NT2/D1 (cell line): ENCODE data around the gene CGNL1.
A peak's percentile ranks its signal among the peaks of the same experiment; 100 is the strongest.

Source experiments
- DNase-seq: peaks from one replicate; pipeline ENCODE4 v3.0.0-alpha.2; 2011; ENCODE audit warnings: low read depth, low spot score
- H3K27me3 ChIP-seq: 2 replicates; pipeline ENCODE4 v1.6.0; 2011; ENCODE audit warnings: mild to moderate bottlenecking; ENCODE audit not compliant: insufficient read length, insufficient read depth
- H3K36me3 ChIP-seq: 2 replicates; pipeline ENCODE4 v1.6.1; 2011; ENCODE audit warnings: mild to moderate bottlenecking, low read length, mixed read lengths; ENCODE audit not compliant: insufficient read depth, insufficient read length
- H3K4me1 ChIP-seq: 2 replicates; pipeline ENCODE4 v1.5.1; 2011; ENCODE audit not compliant: insufficient read depth, insufficient read length
- H3K4me3 ChIP-seq: 2 replicates; pipeline ENCODE4 v1.5.1; 2011; ENCODE audit warnings: low read depth; ENCODE audit not compliant: insufficient read length
- H3K9ac ChIP-seq: 2 replicates; pipeline ENCODE4 v1.6.0; 2011; ENCODE audit warnings: low read depth; ENCODE audit not compliant: insufficient read length
- H3K9me3 ChIP-seq: 2 replicates; pipeline ENCODE4 v1.5.1; 2011; ENCODE audit warnings: mild to moderate bottlenecking, low read length; ENCODE audit not compliant: insufficient read depth
- SUZ12 ChIP-seq: IDR thresholded peaks from 2 replicates; pipeline ENCODE4 v1.6.1; 2011; ENCODE audit not compliant: insufficient read length, insufficient read depth; ENCODE audit errors: extremely low read depth
- YY1 ChIP-seq: IDR thresholded peaks from 2 replicates; pipeline ENCODE4 v1.6.1; 2011; ENCODE audit not compliant: insufficient read length, insufficient read depth
- ZNF274 ChIP-seq: IDR thresholded peaks from 2 replicates; pipeline ENCODE4 v1.6.1; 2011; ENCODE audit warnings: mild to moderate bottlenecking, low read depth, low read length

Gene CGNL1, protein sequence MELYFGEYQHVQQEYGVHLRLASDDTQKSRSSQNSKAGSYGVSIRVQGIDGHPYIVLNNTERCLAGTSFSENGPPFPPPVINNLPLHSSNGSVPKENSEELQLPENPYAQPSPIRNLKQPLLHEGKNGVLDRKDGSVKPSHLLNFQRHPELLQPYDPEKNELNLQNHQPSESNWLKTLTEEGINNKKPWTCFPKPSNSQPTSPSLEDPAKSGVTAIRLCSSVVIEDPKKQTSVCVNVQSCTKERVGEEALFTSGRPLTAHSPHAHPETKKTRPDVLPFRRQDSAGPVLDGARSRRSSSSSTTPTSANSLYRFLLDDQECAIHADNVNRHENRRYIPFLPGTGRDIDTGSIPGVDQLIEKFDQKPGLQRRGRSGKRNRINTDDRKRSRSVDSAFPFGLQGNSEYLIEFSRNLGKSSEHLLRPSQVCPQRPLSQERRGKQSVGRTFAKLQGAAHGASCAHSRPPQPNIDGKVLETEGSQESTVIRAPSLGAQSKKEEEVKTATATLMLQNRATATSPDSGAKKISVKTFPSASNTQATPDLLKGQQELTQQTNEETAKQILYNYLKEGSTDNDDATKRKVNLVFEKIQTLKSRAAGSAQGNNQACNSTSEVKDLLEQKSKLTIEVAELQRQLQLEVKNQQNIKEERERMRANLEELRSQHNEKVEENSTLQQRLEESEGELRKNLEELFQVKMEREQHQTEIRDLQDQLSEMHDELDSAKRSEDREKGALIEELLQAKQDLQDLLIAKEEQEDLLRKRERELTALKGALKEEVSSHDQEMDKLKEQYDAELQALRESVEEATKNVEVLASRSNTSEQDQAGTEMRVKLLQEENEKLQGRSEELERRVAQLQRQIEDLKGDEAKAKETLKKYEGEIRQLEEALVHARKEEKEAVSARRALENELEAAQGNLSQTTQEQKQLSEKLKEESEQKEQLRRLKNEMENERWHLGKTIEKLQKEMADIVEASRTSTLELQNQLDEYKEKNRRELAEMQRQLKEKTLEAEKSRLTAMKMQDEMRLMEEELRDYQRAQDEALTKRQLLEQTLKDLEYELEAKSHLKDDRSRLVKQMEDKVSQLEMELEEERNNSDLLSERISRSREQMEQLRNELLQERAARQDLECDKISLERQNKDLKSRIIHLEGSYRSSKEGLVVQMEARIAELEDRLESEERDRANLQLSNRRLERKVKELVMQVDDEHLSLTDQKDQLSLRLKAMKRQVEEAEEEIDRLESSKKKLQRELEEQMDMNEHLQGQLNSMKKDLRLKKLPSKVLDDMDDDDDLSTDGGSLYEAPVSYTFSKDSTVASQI

GRCh38 chr15:57375827-57376695 is at the start of gene CGNL1:
CGNL1 (plus strand) TSS chr15:57376505; CDS start chr15:57438000, 61,495 bp downstream.
- Histone ChIP-seq H3K9ac (peak within 1 kb of the TSS; percentile 72), H3K27me3 (peaks cover 26% of the 10 kb centered on the region), H3K9me3 (no peaks in the 10 kb centered on the region), H3K4me1 (peaks cover 6% of the 10 kb centered on the region), H3K36me3 (no peaks in the 10 kb centered on the region), H3K4me3 (peak within 1 kb of the TSS; percentile 65)
- TF ChIP-seq ZNF274 (no peak), YY1 (no peak), SUZ12 (no peak)
- DNase-seq: no peak

DNA sequence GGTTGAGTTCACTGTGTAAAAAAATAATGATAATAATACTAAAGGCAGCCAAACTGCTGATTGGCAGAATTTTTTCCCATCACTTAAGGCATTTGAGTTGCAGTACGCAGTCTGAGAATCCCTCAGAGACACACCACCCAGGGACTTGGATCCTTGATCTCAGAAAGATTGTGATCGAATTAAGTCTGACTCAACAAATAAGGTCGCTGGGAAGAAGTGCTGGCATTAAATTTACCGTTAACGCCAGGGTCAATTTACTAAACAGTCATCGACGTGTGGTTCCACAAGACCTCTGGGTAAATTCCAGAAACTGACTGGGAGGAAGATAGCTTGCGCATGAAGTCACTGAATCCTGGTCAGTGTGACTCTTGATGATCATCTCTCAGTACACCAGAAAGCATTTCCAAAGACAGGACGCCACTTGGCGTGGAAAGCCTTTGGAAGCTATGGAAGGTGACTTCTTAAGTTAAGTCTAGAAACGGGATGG is 48.3 kb upstream of the CGNL1 start:
- Histone ChIP-seq H3K36me3 (no peaks in the 10 kb centered on the region), H3K9ac (no peak overlapping the region), H3K9me3 (no peaks in the 10 kb centered on the region), H3K4me1 (peaks cover 2% of the 10 kb centered on the region), H3K27me3 (no peaks in the 10 kb centered on the region), H3K4me3 (no peak overlapping the region)
- TF ChIP-seq YY1 (no peak), SUZ12 (no peak), ZNF274 (no peak)
- no peak for DNase-seq

DNA sequence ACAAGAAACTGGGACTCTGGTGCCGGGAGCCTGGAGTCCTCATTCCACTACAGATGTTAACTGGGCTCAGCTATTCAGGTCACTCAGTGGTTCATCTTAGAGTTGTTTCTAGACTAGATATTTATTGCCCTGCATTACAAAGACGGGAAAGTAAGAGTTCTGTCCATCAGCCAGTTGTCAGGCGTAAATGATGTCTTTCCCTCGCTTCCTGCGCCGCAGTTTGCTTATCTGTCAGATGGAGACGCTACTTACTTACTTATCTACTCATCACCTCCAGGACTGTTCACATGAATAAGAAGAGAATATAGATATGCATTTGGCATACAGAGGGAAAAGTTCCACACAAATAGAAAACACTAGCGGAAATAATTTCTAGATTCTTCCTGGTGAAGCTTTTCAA is 47.8 kb upstream of the CGNL1 start:
- no peak for TF ChIP-seq ZNF274
- TF ChIP-seq SUZ12: no peak
- TF ChIP-seq YY1: no peak
- Histone ChIP-seq H3K36me3 (no peaks in the 10 kb centered on the region), H3K9me3 (no peaks in the 10 kb centered on the region), H3K4me3 (no peak overlapping the region), H3K9ac (no peak overlapping the region), H3K27me3 (no peaks in the 10 kb centered on the region), H3K4me1 (peaks cover 2% of the 10 kb centered on the region)
- no peak for DNase-seq

GRCh38 chr15:57328897-57329296 is 47.4 kb upstream of the CGNL1 start:
- H3K9ac ChIP-seq: no peak overlapping the region
- H3K36me3 ChIP-seq: no peaks in the 10 kb centered on the region
- no peak overlapping the region for H3K4me3 ChIP-seq
- H3K27me3 ChIP-seq: no peaks in the 10 kb centered on the region
- no peak for DNase-seq
- H3K9me3 ChIP-seq: no peaks in the 10 kb centered on the region
- no peaks in the 10 kb centered on the region for H3K4me1 ChIP-seq
- TF ChIP-seq ZNF274: no peak
- no peak for TF ChIP-seq YY1
- no peak for TF ChIP-seq SUZ12

GRCh38 chr15:57329582-57330367 is 46.5 kb upstream of the CGNL1 start:
- H3K4me1 ChIP-seq: peaks cover 2% of the 10 kb centered on the region
- H3K27me3 ChIP-seq: no peaks in the 10 kb centered on the region
- H3K9me3 ChIP-seq: no peaks in the 10 kb centered on the region
- DNase-seq: no peak
- no peaks in the 10 kb centered on the region for H3K36me3 ChIP-seq
- no peak overlapping the region for H3K9ac ChIP-seq
- no peak overlapping the region for H3K4me3 ChIP-seq
- TF ChIP-seq YY1 (no peak), ZNF274 (no peak), SUZ12 (no peak)

- Histone ChIP-seq H3K4me3 (no peak overlapping the region), H3K4me1 (peaks cover 2% of the 10 kb centered on the region), H3K9ac (no peak overlapping the region), H3K9me3 (no peaks in the 10 kb centered on the region), H3K27me3 (no peaks in the 10 kb centered on the region), H3K36me3 (no peaks in the 10 kb centered on the region)
- TF ChIP-seq SUZ12 (no peak), YY1 (no peak)
- no peak for DNase-seq
Observed at GRCh38 chr15:57330619-57331340, 45.5 kb upstream of the CGNL1 start.
